Central memory CD4-positive, alpha-beta T cell (primary cell): ENCODE data around the gene RBBP7.
"Not testable (repeated sequence)": the region's sequence is repeated elsewhere in the genome, so short reads cannot be mapped to it uniquely, and the experiment has no call there.

Source experiments
- DNase-seq: peaks from one replicate; pipeline ENCODE4 v3.0.0; 2022

RBBP7 gene

GRCh38 chrX:16862829-16863228, 7.3 kb downstream of the RBBP7 start:
- no peak for DNase-seq

GRCh38 chrX:16856744-16857143, 13.4 kb downstream of the RBBP7 start:
- no peak for DNase-seq

- DNase-seq = not testable (repeated sequence)
Observed at GRCh38 chrX:16856076-16856404, 14.1 kb downstream of the RBBP7 start.

GRCh38 chrX:16855363-16856075, 14.6 kb downstream of the RBBP7 start:
- DNase-seq = no peak

- no peak for DNase-seq
Observed at GRCh38 chrX:16853537-16853936, 16.6 kb downstream of the RBBP7 start.

GRCh38 chrX:16852617-16853179, 17.5 kb downstream of the RBBP7 start:
- DNase-seq = no peak

GRCh38 chrX:16851827-16852226, 18.3 kb downstream of the RBBP7 start:
- no peak for DNase-seq

- DNase-seq = no peak
Observed at GRCh38 chrX:16851421-16851820, 18.7 kb downstream of the RBBP7 start.

- no peak for DNase-seq
Observed at GRCh38 chrX:16848541-16848940, 21.6 kb downstream of the RBBP7 start.

GRCh38 chrX:16845686-16846085, 24.5 kb downstream of the RBBP7 start:
- DNase-seq = no peak

- no peak for DNase-seq
Observed at GRCh38 chrX:16843208-16843909, 26.8 kb downstream of the RBBP7 start.

- no peak for DNase-seq
Observed at GRCh38 chrX:16842684-16843083, 27.5 kb downstream of the RBBP7 start.

- DNase-seq = no peak
Observed at GRCh38 chrX:16839852-16840460, 30.2 kb downstream of the RBBP7 start.

- DNase-seq = no peak
Observed at GRCh38 chrX:16839219-16839851, 30.8 kb downstream of the RBBP7 start.

GRCh38 chrX:16838202-16839066, 31.7 kb downstream of the RBBP7 start:
- no peak for DNase-seq

GRCh38 chrX:16836371-16836770, 33.8 kb downstream of the RBBP7 start:
- no peak for DNase-seq

- DNase-seq = no peak
Observed at GRCh38 chrX:16834806-16835205, 35.4 kb downstream of the RBBP7 start.

GRCh38 chrX:16832301-16832700, 37.9 kb downstream of the RBBP7 start:
- no peak for DNase-seq

GRCh38 chrX:16828124-16828908, 41.8 kb downstream of the RBBP7 start:
- no peak for DNase-seq

GRCh38 chrX:16827225-16827624, 42.9 kb downstream of the RBBP7 start:
- DNase-seq = no peak

GRCh38 chrX:16826207-16826606, 44.0 kb downstream of the RBBP7 start:
- no peak for DNase-seq
